ENCODE data around the gene IGFL3. TPM values are rescaled to one million over a fixed set of nuclear protein-coding genes. Genes with fewer than 3 reads are reported as not detected.

IGFL3 gene
- total RNA-seq, 1 donor from 2014 or later = 93.5 TPM

DNA sequence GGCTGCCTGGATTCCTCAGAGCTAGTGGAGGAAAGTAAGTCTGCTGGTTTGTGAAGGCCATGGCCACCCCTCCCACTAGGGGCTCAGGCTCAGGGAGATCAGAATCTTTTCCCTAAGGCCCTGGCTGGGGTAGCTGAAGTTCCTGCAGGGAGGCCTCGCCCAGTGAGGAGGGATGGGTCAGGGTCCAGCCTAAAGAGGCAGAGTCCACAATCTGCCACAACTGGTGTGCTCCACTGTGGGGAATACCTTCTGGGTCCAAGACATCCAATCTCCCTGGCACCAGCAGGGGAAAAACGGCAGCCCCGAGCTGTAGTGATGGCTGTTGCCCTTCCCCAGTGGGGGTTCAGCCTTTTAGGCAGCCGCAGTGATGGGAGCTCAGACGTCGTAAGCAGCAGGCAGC, 23.2 kb downstream of the IGFL3 start:
- no peak overlapping the region for H3K9ac ChIP-seq (ENCODE audit: low read length)
- no peak overlapping the region for H3K4me2 ChIP-seq (ENCODE audit: low read length)
- no peaks in the 10 kb centered on the region for H3K4me1 ChIP-seq (ENCODE audit: insufficient read depth, low read length)
- Mint-ChIP-seq H3K27me3 (ENCODE audit: low read depth, unreplicated experiment) (peaks cover 26% of the 10 kb centered on the region), H3K4me1 (ENCODE audit: low read depth, unreplicated experiment) (no peaks in the 10 kb centered on the region), H3K27ac (ENCODE audit: unreplicated experiment) (no peak overlapping the region), H3K36me3 (ENCODE audit: low read depth, unreplicated experiment) (peaks cover 37% of the 10 kb centered on the region), H3K4me3 (ENCODE audit: unreplicated experiment) (no peak overlapping the region), H3K9me3 (ENCODE audit: unreplicated experiment) (peaks cover 39% of the 10 kb centered on the region)
- no peak for TF ChIP-seq EZH2 (IDR thresholded peaks at IDR 0.05; ENCODE audit: insufficient read depth, low read length)
- TF ChIP-seq, protein P1, sequence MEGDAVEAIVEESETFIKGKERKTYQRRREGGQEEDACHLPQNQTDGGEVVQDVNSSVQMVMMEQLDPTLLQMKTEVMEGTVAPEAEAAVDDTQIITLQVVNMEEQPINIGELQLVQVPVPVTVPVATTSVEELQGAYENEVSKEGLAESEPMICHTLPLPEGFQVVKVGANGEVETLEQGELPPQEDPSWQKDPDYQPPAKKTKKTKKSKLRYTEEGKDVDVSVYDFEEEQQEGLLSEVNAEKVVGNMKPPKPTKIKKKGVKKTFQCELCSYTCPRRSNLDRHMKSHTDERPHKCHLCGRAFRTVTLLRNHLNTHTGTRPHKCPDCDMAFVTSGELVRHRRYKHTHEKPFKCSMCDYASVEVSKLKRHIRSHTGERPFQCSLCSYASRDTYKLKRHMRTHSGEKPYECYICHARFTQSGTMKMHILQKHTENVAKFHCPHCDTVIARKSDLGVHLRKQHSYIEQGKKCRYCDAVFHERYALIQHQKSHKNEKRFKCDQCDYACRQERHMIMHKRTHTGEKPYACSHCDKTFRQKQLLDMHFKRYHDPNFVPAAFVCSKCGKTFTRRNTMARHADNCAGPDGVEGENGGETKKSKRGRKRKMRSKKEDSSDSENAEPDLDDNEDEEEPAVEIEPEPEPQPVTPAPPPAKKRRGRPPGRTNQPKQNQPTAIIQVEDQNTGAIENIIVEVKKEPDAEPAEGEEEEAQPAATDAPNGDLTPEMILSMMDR (IDR thresholded peaks at IDR 0.05; ENCODE audit: insufficient read depth, low read depth, low read length) = no peak
- FAIRE-seq (no peak), DNase-seq (ENCODE audit: low read depth) (no peak)
- peaks cover 18% of the 10 kb centered on the region for H3K27me3 ChIP-seq (ENCODE audit: insufficient read depth, low read length)
- no peak overlapping the region for H3K27ac ChIP-seq (ENCODE audit: low read depth, low read length)
- no peak overlapping the region for H2AFZ ChIP-seq (ENCODE audit: low read depth, low read length)
- H3K36me3 ChIP-seq (ENCODE audit: insufficient read depth, low read length) = no peaks in the 10 kb centered on the region
- H3K9me3 ChIP-seq (ENCODE audit: insufficient read depth, low read depth, low read length) = no peaks in the 10 kb centered on the region
- H4K20me1 ChIP-seq (ENCODE audit: insufficient read depth, low read length) = no peaks in the 10 kb centered on the region
- no peak overlapping the region for H3K4me3 ChIP-seq (ENCODE audit: insufficient read depth, low read depth, low read length)
- no peaks in the 10 kb centered on the region for H3K79me2 ChIP-seq (ENCODE audit: insufficient read depth, low read length)

DNA sequence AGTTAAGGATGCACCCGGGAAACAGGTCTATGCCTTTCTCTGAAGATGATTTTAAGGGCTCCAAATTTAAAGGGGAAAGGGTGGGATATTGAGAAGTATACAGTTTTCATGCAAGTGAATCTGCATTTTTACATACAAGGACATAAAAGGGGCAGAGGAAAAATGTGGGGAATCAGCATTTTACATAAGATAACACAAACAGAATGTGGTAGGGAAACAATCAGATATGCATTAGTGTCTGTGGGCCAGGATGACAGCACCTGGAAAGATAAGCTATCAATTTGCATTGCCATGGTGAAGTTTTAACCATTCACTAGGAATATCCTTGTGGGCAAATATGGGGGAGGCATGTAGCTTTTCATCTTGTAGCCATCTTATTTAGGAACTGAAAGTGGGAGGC, 24.1 kb downstream of the IGFL3 start:
- Histone ChIP-seq H3K79me2 (ENCODE audit: insufficient read depth, low read length) (no peaks in the 10 kb centered on the region), H4K20me1 (ENCODE audit: insufficient read depth, low read length) (no peaks in the 10 kb centered on the region), H3K4me1 (ENCODE audit: insufficient read depth, low read length) (no peaks in the 10 kb centered on the region), H3K36me3 (ENCODE audit: insufficient read depth, low read length) (no peaks in the 10 kb centered on the region), H3K27me3 (ENCODE audit: insufficient read depth, low read length) (peaks cover 18% of the 10 kb centered on the region), H3K4me3 (ENCODE audit: insufficient read depth, low read depth, low read length) (no peak overlapping the region), H3K4me2 (ENCODE audit: low read length) (no peak overlapping the region), H2AFZ (ENCODE audit: low read depth, low read length) (no peak overlapping the region), H3K9ac (ENCODE audit: low read length) (no peak overlapping the region), H3K27ac (ENCODE audit: low read depth, low read length) (no peak overlapping the region), H3K9me3 (ENCODE audit: insufficient read depth, low read depth, low read length) (no peaks in the 10 kb centered on the region)
- Mint-ChIP-seq H3K36me3 (ENCODE audit: low read depth, unreplicated experiment) (peaks cover 42% of the 10 kb centered on the region), H3K4me3 (ENCODE audit: unreplicated experiment) (no peak overlapping the region), H3K27me3 (ENCODE audit: low read depth, unreplicated experiment) (peaks cover 36% of the 10 kb centered on the region), H3K4me1 (ENCODE audit: low read depth, unreplicated experiment) (no peaks in the 10 kb centered on the region), H3K9me3 (ENCODE audit: unreplicated experiment) (peaks cover 48% of the 10 kb centered on the region), H3K27ac (ENCODE audit: unreplicated experiment) (no peak overlapping the region)
- no peak for DNase-seq (ENCODE audit: low read depth)
- no peak for TF ChIP-seq EZH2 (IDR thresholded peaks at IDR 0.05; ENCODE audit: insufficient read depth, low read length)
- FAIRE-seq = no peak

DNA sequence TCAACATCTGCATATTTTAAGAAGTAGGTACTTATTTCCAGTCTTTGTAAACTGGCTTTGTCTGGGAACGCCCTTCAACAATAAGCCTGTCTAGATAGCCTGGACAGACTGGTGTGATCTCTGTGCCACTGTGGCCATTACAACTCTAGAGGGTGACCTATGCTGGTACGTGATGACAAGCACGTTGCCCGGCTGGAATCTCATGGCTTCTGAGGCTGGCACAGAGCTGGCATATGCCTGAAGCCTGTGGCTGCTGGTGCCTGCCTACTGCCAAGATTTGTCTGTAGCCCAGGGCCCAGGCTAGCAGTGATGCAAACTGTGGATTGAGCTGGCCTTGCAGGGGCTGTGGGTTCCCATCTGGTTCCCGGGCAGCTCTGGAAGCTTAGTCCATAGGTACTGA, 34.0 kb downstream of the IGFL3 start:
- Histone ChIP-seq H3K4me2 (ENCODE audit: low read length) (no peak overlapping the region), H4K20me1 (ENCODE audit: insufficient read depth, low read length) (no peaks in the 10 kb centered on the region), H3K9ac (ENCODE audit: low read length) (no peak overlapping the region), H3K27ac (ENCODE audit: low read depth, low read length) (no peak overlapping the region), H3K9me3 (ENCODE audit: insufficient read depth, low read depth, low read length) (peaks cover 9% of the 10 kb centered on the region), H3K27me3 (ENCODE audit: insufficient read depth, low read length) (peaks cover 29% of the 10 kb centered on the region), H3K4me3 (ENCODE audit: insufficient read depth, low read depth, low read length) (no peak overlapping the region), H2AFZ (ENCODE audit: low read depth, low read length) (no peak overlapping the region), H3K4me1 (ENCODE audit: insufficient read depth, low read length) (no peaks in the 10 kb centered on the region), H3K36me3 (ENCODE audit: insufficient read depth, low read length) (no peaks in the 10 kb centered on the region), H3K79me2 (ENCODE audit: insufficient read depth, low read length) (no peaks in the 10 kb centered on the region)
- Mint-ChIP-seq H3K9me3 (ENCODE audit: unreplicated experiment) (peaks cover 49% of the 10 kb centered on the region), H3K4me1 (ENCODE audit: low read depth, unreplicated experiment) (no peaks in the 10 kb centered on the region), H3K4me3 (ENCODE audit: unreplicated experiment) (no peak overlapping the region), H3K27me3 (ENCODE audit: low read depth, unreplicated experiment) (peaks cover 3% of the 10 kb centered on the region), H3K27ac (ENCODE audit: unreplicated experiment) (no peak overlapping the region), H3K36me3 (ENCODE audit: low read depth, unreplicated experiment) (peaks cover 17% of the 10 kb centered on the region)
- TF ChIP-seq, protein P1 (IDR thresholded peaks at IDR 0.05; ENCODE audit: insufficient read depth, low read depth, low read length) = no peak
- TF ChIP-seq EZH2 (IDR thresholded peaks at IDR 0.05; ENCODE audit: insufficient read depth, low read length) = no peak
- no peak for DNase-seq (ENCODE audit: low read depth)
- no peak for FAIRE-seq

All from astrocyte (in vitro differentiated cells and primary cell).